ENCODE measurements around the gene GTF2IRD1. TPM values are rescaled to one million over a fixed set of nuclear protein-coding genes. Genes with fewer than 3 reads are reported as not detected.

The GTF2IRD1 gene
- polyA plus RNA-seq, 3 donors = not detected

GRCh38 chr7:74455928-74456327 lies 2.2 kb downstream of the GTF2IRD1 start:
- H3K79me2 ChIP-seq (ENCODE audit: insufficient read depth, low read length) = no peaks in the 10 kb centered on the region

GRCh38 chr7:74457007-74457406 lies 3.3 kb downstream of the GTF2IRD1 start:
- WGBS (ENCODE audit: insufficient coverage) = no CpG with 5 or more reads among the region's 5 CpGs
- H3K9me3 Mint-ChIP-seq = peaks cover 0 to 9% (median 5%) of the 10 kb centered on the region in 7 donors
- Histone ChIP-seq H3K9ac (ENCODE audit: insufficient read depth, low read length, poor library complexity, severe bottlenecking) (no peak overlapping the region), H3K4me2 (replicated peaks; ENCODE audit: extremely low read depth, low read length, poor library complexity, severe bottlenecking) (no peak overlapping the region), H3K4me1 (ENCODE audit: control insufficient read depth in 1 of 2, insufficient read depth in 2 of 2, low read length in 2 of 2) (peaks cover 10 to 13% of the 10 kb centered on the region in 2 donors), H3K27ac (ENCODE audit: low read depth in 1 of 2, low read length in 2 of 2) (no peak overlapping the region), H4K20me1 (ENCODE audit: insufficient read depth, low read length) (no peaks in the 10 kb centered on the region), H3K27me3 (ENCODE audit: control insufficient read depth in 2 of 2, insufficient read depth in 2 of 2, low read length in 2 of 2) (peaks cover 4 to 31% of the 10 kb centered on the region in 2 donors), H3K36me3 (replicated peaks in 1 of 2; ENCODE audit: control insufficient read depth in 1 of 2, insufficient read depth in 2 of 2, low read length in 2 of 2) (no peaks in the 10 kb centered on the region), H3K79me2 (ENCODE audit: insufficient read depth, low read length) (no peaks in the 10 kb centered on the region), H3K9me3 (replicated peaks in 1 of 2; ENCODE audit: control insufficient read depth in 1 of 2, insufficient read depth in 1 of 2, low read length in 2 of 2) (peaks cover 0 to 4% of the 10 kb centered on the region in 2 donors), H2AFZ (ENCODE audit: insufficient read depth, low read depth, low read length, poor library complexity, severe bottlenecking) (no peak overlapping the region), H3K4me3 (replicated peaks in 1 of 3; ENCODE audit: low read depth in 2 of 3, low read length in 3 of 3) (no peak overlapping the region)
- H3K27me3 Mint-ChIP-seq (ENCODE audit: low read depth in 3 of 3) = peaks cover 23 to 32% (median 31%) of the 10 kb centered on the region in 3 donors
- peak overlapping the region in 1 of 7 donors; percentile 63 for H3K27ac Mint-ChIP-seq
- no peak for TF ChIP-seq CTCF (IDR thresholded peaks at IDR 0.05)
- H3K4me3 Mint-ChIP-seq = no peak overlapping the region
- H3K4me1 Mint-ChIP-seq = peaks cover 12% of the 10 kb centered on the region
- intact Hi-C loops (cut with micrococcal nuclease) = no loop called here
- no peak for DNase-seq
- H3K36me3 Mint-ChIP-seq = peaks cover 0 to 3% of the 10 kb centered on the region in 2 donors

More at GRCh38 chr7:74455928-74456327, 2.2 kb downstream of the GTF2IRD1 start:
- peaks cover 0 to 3% of the 10 kb centered on the region in 2 donors for H3K36me3 Mint-ChIP-seq
- peaks cover 13% of the 10 kb centered on the region for H3K4me1 Mint-ChIP-seq
- H4K20me1 ChIP-seq (ENCODE audit: insufficient read depth, low read length) = no peaks in the 10 kb centered on the region
- no peak for TF ChIP-seq CTCF (IDR thresholded peaks at IDR 0.05)
- H3K4me3 ChIP-seq (replicated peaks in 1 of 3; ENCODE audit: low read depth in 2 of 3, low read length in 3 of 3) = no peak overlapping the region
- H3K4me2 ChIP-seq (replicated peaks; ENCODE audit: extremely low read depth, low read length, poor library complexity, severe bottlenecking) = no peak overlapping the region
- peaks cover 10 to 13% of the 10 kb centered on the region in 2 donors for H3K4me1 ChIP-seq (ENCODE audit: control insufficient read depth in 1 of 2, insufficient read depth in 2 of 2, low read length in 2 of 2)
- WGBS (ENCODE audit: insufficient coverage) = 81% methylated on average over 4 of the region's 6 CpGs
- peaks cover 0 to 10% (median 7%) of the 10 kb centered on the region in 7 donors for H3K9me3 Mint-ChIP-seq
- no peak overlapping the region for H3K9ac ChIP-seq (ENCODE audit: insufficient read depth, low read length, poor library complexity, severe bottlenecking)
- H3K27me3 Mint-ChIP-seq (ENCODE audit: low read depth in 3 of 3) = peaks cover 30 to 41% (median 39%) of the 10 kb centered on the region in 3 donors
- no peak for DNase-seq
- no peak overlapping the region for H2AFZ ChIP-seq (ENCODE audit: insufficient read depth, low read depth, low read length, poor library complexity, severe bottlenecking)
- no peaks in the 10 kb centered on the region for H3K36me3 ChIP-seq (replicated peaks in 1 of 2; ENCODE audit: control insufficient read depth in 1 of 2, insufficient read depth in 2 of 2, low read length in 2 of 2)
- H3K4me3 Mint-ChIP-seq = no peak overlapping the region
- H3K27ac Mint-ChIP-seq = no peak overlapping the region
- H3K27ac ChIP-seq (ENCODE audit: low read depth in 1 of 2, low read length in 2 of 2) = no peak overlapping the region
- H3K9me3 ChIP-seq (replicated peaks in 1 of 2; ENCODE audit: control insufficient read depth in 1 of 2, insufficient read depth in 1 of 2, low read length in 2 of 2) = peaks cover 0 to 5% of the 10 kb centered on the region in 2 donors
- peaks cover 4 to 40% of the 10 kb centered on the region in 2 donors for H3K27me3 ChIP-seq (ENCODE audit: control insufficient read depth in 2 of 2, insufficient read depth in 2 of 2, low read length in 2 of 2)
- intact Hi-C loops (cut with micrococcal nuclease) = no loop called here

Data from CD14-positive monocyte (primary cell).